B cell (primary cell): ENCODE measurements around the gene OXA1L. TPM values are rescaled to one million over a fixed set of nuclear protein-coding genes. Genes with fewer than 3 reads are reported as not detected.

Experiments
- ATAC-seq: fragments of 200-7000 bp; cut with Tn5 transposase; one replicate; pipeline ENCODE4 v1.10.0; 2021; ENCODE audit warnings: low read depth, mild to moderate bottlenecking, moderate number of reproducible peaks, moderate library complexity
- CTCF ChIA-PET: fragments of 350-600 bp; sonication (Branson Sonifier 250); formaldehyde crosslinking; loops from one replicate; lab custom pipeline; 2021; ENCODE audit warnings: antibody characterized with exemption, inconsistent platforms; lab: Charles Lee
- POLR2A ChIA-PET: fragments of 350-600 bp; sonication (Branson Sonifier 250); formaldehyde crosslinking; loops from one replicate; lab custom pipeline; 2021; ENCODE audit warnings: antibody characterized with exemption; lab: Charles Lee
- DNase-seq: peaks from one replicate; pipeline ENCODE4 v3.0.0; 2013
- H2AFZ ChIP-seq: 2 replicates; pipeline ENCODE4 v1.6.1; 2012; ENCODE audit warnings: mild to moderate bottlenecking, low read depth, low read length; ENCODE audit not compliant: insufficient read depth, poor library complexity, severe bottlenecking
- H3K27ac ChIP-seq, 2 donors: 1 replicate in 1 of 2; 2 replicates in 1 of 2; pipeline ENCODE4 v1.5.1; 2012 to 2013; ENCODE audit warnings: low read length in 2 of 2, mild to moderate bottlenecking in 2 of 2, moderate library complexity in 1 of 2
- H3K27me3 ChIP-seq, 4 experiments: fragments of 200-600 bp in 1 of 4; sonication (generic) in 1 of 4; replicated peaks in 1 of 4; 1 replicate in 2 of 4; 2 replicates in 2 of 4; pipeline versions ENCODE4 v1.6.1 to v1.7.0; 2013 to 2016; ENCODE audit warnings: low read length in 3 of 4, mild to moderate bottlenecking in 2 of 4, mixed read lengths in 1 of 4, moderate library complexity in 1 of 4; ENCODE audit not compliant: insufficient read depth in 4 of 4, control insufficient read depth in 3 of 4; ENCODE audit errors: control extremely low read depth in 1 of 4
- H3K36me3 ChIP-seq, 2 experiments: replicated peaks in 1 of 2; 1 replicate in 1 of 2; 2 replicates in 1 of 2; pipeline versions ENCODE4 v1.6.1 to v1.7.1; 2013; ENCODE audit warnings: low read length in 1 of 2; ENCODE audit not compliant: insufficient read depth in 2 of 2, control insufficient read depth in 1 of 2; ENCODE audit errors: control extremely low read depth in 1 of 2, extremely low read depth in 1 of 2
- H3K4me1 ChIP-seq, 2 donors: fragments of 200-600 bp in 1 of 2; sonication (generic) in 1 of 2; 1 replicate in 1 of 2; 2 replicates in 1 of 2; pipeline versions ENCODE4 v1.5.1 to v1.6.1; 2013 to 2017; ENCODE audit warnings: low read length in 2 of 2; ENCODE audit not compliant: control insufficient read depth in 2 of 2, insufficient read depth in 2 of 2
- H3K4me2 ChIP-seq: replicated peaks from 2 replicates; pipeline ENCODE3; 2012; ENCODE audit warnings: mild to moderate bottlenecking, low read depth, low read length; ENCODE audit not compliant: poor library complexity, severe bottlenecking
- H3K4me3 ChIP-seq, 5 experiments: fragments of 200-600 bp in 1 of 5; sonication (generic) in 1 of 5; 1 replicate in 3 of 5; 2 replicates in 2 of 5; pipeline versions ENCODE4 v1.5.1 to v1.7.0; 2011 to 2016; ENCODE audit warnings: low read length in 4 of 5, mild to moderate bottlenecking in 4 of 5, low read depth in 2 of 5, control low read depth in 1 of 5, moderate library complexity in 1 of 5; ENCODE audit not compliant: insufficient read depth in 1 of 5; ENCODE audit errors: control extremely low read depth in 1 of 5, extremely low read depth in 1 of 5
- H3K79me2 ChIP-seq: fragments of 200-600 bp; sonication (generic); one replicate; pipeline ENCODE4 v1.6.0; 2016; ENCODE audit warnings: low read length; ENCODE audit not compliant: control insufficient read depth, insufficient read depth
- H3K9ac ChIP-seq: fragments of 200-600 bp; sonication (generic); 2 replicates; pipeline ENCODE4 v1.6.1; 2017; ENCODE audit warnings: mild to moderate bottlenecking, low read length, moderate library complexity
- H3K9me3 ChIP-seq, 3 donors: one replicate each; pipeline versions ENCODE4 v1.6.1 to v1.7.1; 2013; ENCODE audit warnings: low read length in 2 of 3; ENCODE audit not compliant: control insufficient read depth in 2 of 3, insufficient read depth in 1 of 3; ENCODE audit errors: control extremely low read depth in 1 of 3
- H4K20me1 ChIP-seq: 2 replicates; pipeline ENCODE4 v1.6.0; 2012; ENCODE audit warnings: mild to moderate bottlenecking, low read length; ENCODE audit not compliant: insufficient read depth, control insufficient read depth, poor library complexity, severe bottlenecking
- H3K27ac Mint-ChIP-seq: one replicate; pipeline ENCODE4 v1.8.0; 2021; ENCODE audit warnings: mixed read lengths
- H3K27me3 Mint-ChIP-seq: one replicate; pipeline ENCODE4 v1.8.0; 2021; ENCODE audit warnings: mixed read lengths
- H3K4me1 Mint-ChIP-seq: one replicate; pipeline ENCODE4 v1.8.0; 2021; ENCODE audit warnings: mixed read lengths
- H3K4me3 Mint-ChIP-seq: one replicate; pipeline ENCODE4 v1.8.0; 2021; ENCODE audit warnings: mixed read lengths
- H3K9me3 Mint-ChIP-seq: one replicate; pipeline ENCODE4 v1.8.0; 2022; ENCODE audit warnings: mixed read lengths; ENCODE audit not compliant: insufficient read depth
- EZH2 ChIP-seq: IDR thresholded peaks from 2 replicates; pipeline ENCODE4 v1.6.1; 2012; ENCODE audit warnings: borderline replicate concordance, low read depth, mild to moderate bottlenecking, moderate library complexity, low read length; ENCODE audit not compliant: insufficient read depth, poor library complexity, severe bottlenecking
- whole genome bisulfite sequencing: methylation state at CpG from one replicate; pipeline ENCODE4 v1.1.5; 2013; ENCODE audit warnings: missing lambda C conversion rate; ENCODE audit not compliant: insufficient coverage; 5-methylcytosine and 5-hydroxymethylcytosine counted together
- intact Hi-C: fragments of 100-400 bp; cut with micrococcal nuclease; formaldehyde crosslinking; loops from one replicate; pipeline ENCODE4 v1.10.0; 2022
- polyA plus RNA-seq: library from polyadenylated mRNA; depleted of rRNA; stranded (reverse); fragments of >200 nt; gene quantifications from 2 replicates; pipeline ENCODE4 v1.2.3, GENCODE V29; 2012
- small RNA-seq: library from RNA; depleted of rRNA; stranded (forward); fragments of <200 nt; gene quantifications from one replicate; pipeline ENCODE3, GENCODE V24; 2012; ENCODE audit warnings: low replicate concordance, low read depth; ENCODE audit not compliant: insufficient read length
- total RNA-seq, 2 donors: library from RNA; stranded (reverse); fragments of 120-200 nt in 1 of 2; gene quantifications; 1 replicate in 1 of 2; 2 replicates in 1 of 2; pipeline versions ENCODE4 v1.2.3 to v1.2.4, GENCODE V29; 2013 to 2022
- TF ChIP-seq, protein P1 (sequence below): fragments of 200-600 bp; IDR thresholded peaks from one replicate; pipeline ENCODE4 v1.8.0; 2022; ENCODE audit warnings: antibody characterized with exemption, mild to moderate bottlenecking

OXA1L gene
- total and polyA plus RNA-seq, 2 donors (not counting 1 experiment from before 2014, with no cell fraction given): 147 to 201 TPM

- intact Hi-C loops: loop anchor here (2.0 kb wide), 3 partner anchors 45 to 65 kb away; partner anchors contain the start of gene LRP10
- Mint-ChIP-seq H3K27ac (peak overlapping the region; percentile 94), H3K4me3 (peak overlapping the region; percentile 88), H3K27me3 (no peaks in the 10 kb centered on the region), H3K4me1 (peaks cover 63% of the 10 kb centered on the region), H3K9me3 (no peaks in the 10 kb centered on the region)
- Histone ChIP-seq H3K27ac (peak overlapping the region; percentile 65 to 71), H3K79me2 (no peaks in the 10 kb centered on the region), H3K4me1 (peaks cover 31 to 47% of the 10 kb centered on the region in 2 donors), H3K9me3 (no peaks in the 10 kb centered on the region), H3K4me2 (peak overlapping the region; percentile 77), H3K27me3 (no peaks in the 10 kb centered on the region), H3K4me3 (peak overlapping the region in 4 of 5 experiments; percentile 49 to 74 (median 53)), H4K20me1 (no peaks in the 10 kb centered on the region), H3K36me3 (no peaks in the 10 kb centered on the region), H2AFZ (peak overlapping the region; percentile 84), H3K9ac (peak overlapping the region; percentile 74)
- DNase-seq (no peak), ATAC-seq (no peak)
- ChIA-PET CTCF (interaction anchor here (0.7 to 7.8 kb wide), 25 partner anchors 13 to 503 kb away, joined by 3 to 207 read pairs (median 10); partner anchors contain the start of genes ABHD4, AJUBA, LRP10 and MMP14), POLR2A (interaction anchor here (0.6 to 2.1 kb wide), 10 partner anchors 8 to 347 kb away, joined by 3 to 20 read pairs (median 6); no protein-coding TSS in a partner anchor)
- no peak for TF ChIP-seq EZH2
- TF ChIP-seq, protein P1, sequence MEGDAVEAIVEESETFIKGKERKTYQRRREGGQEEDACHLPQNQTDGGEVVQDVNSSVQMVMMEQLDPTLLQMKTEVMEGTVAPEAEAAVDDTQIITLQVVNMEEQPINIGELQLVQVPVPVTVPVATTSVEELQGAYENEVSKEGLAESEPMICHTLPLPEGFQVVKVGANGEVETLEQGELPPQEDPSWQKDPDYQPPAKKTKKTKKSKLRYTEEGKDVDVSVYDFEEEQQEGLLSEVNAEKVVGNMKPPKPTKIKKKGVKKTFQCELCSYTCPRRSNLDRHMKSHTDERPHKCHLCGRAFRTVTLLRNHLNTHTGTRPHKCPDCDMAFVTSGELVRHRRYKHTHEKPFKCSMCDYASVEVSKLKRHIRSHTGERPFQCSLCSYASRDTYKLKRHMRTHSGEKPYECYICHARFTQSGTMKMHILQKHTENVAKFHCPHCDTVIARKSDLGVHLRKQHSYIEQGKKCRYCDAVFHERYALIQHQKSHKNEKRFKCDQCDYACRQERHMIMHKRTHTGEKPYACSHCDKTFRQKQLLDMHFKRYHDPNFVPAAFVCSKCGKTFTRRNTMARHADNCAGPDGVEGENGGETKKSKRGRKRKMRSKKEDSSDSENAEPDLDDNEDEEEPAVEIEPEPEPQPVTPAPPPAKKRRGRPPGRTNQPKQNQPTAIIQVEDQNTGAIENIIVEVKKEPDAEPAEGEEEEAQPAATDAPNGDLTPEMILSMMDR: no peak
- WGBS: 52% methylated on average over 15 of the region's 32 CpGs
Measured at GRCh38 chr14:22822016-22822570, 55.6 kb downstream of the OXA1L start.

Small RNA genes within 50 kb of the gene (small RNA-seq; reads per million reads assigned to genes)
- gene RF00588: not detected

Other genes starting within 250 kb of the OXA1L start
- gene DAD1, start 177.5 kb upstream of the OXA1L start, total RNA-seq: 76.1 and 77.4 TPM in 2 replicates
- 83.0 and 114 TPM in 2 replicates for gene DAD1, start 177.5 kb upstream of the OXA1L start, polyA plus RNA-seq
- gene ABHD4, start 168.4 kb upstream of the OXA1L start, total RNA-seq: 21.8 and 22.7 TPM in 2 replicates
- gene ABHD4, start 168.4 kb upstream of the OXA1L start, polyA plus RNA-seq: 10.5 and 12.2 TPM in 2 replicates
- not detected in 2 replicates for gene OR6J1, start 122.3 kb upstream of the OXA1L start, total RNA-seq
- gene OR6J1, start 122.3 kb upstream of the OXA1L start, polyA plus RNA-seq: not detected in 2 replicates
- 50.0 and 59.5 TPM in 2 replicates for gene SLC7A7, start 48.7 kb downstream of the OXA1L start, total RNA-seq
- gene SLC7A7, start 48.7 kb downstream of the OXA1L start, polyA plus RNA-seq: 18.7 and 33.4 TPM in 2 replicates
- 91.6 and 93.0 TPM in 2 replicates for gene MRPL52, start 63.2 kb downstream of the OXA1L start, total RNA-seq
- 26.0 and 37.4 TPM in 2 replicates for gene MRPL52, start 63.2 kb downstream of the OXA1L start, polyA plus RNA-seq
- 3.5 and 5.2 TPM in 2 replicates for gene MMP14, start 69.9 kb downstream of the OXA1L start, total RNA-seq
- gene MMP14, start 69.9 kb downstream of the OXA1L start, polyA plus RNA-seq: 1.0 and 2.2 TPM in 2 replicates
- gene LRP10, start 105.1 kb downstream of the OXA1L start, total RNA-seq: 99.7 and 104 TPM in 2 replicates
- 79.2 and 120 TPM in 2 replicates for gene LRP10, start 105.1 kb downstream of the OXA1L start, polyA plus RNA-seq
- 5.5 and 5.6 TPM in 2 replicates for gene REM2, start 116.5 kb downstream of the OXA1L start, total RNA-seq
- gene REM2, start 116.5 kb downstream of the OXA1L start, polyA plus RNA-seq: 12.9 and 21.7 TPM in 2 replicates
- 165 and 188 TPM in 2 replicates for gene RBM23, start 152.5 kb downstream of the OXA1L start, total RNA-seq
- gene RBM23, start 152.5 kb downstream of the OXA1L start, polyA plus RNA-seq: 60.7 and 114 TPM in 2 replicates
- gene PRMT5, start 162.7 kb downstream of the OXA1L start, total RNA-seq: 38.8 and 48.6 TPM in 2 replicates
- 44.0 and 50.4 TPM in 2 replicates for gene PRMT5, start 162.7 kb downstream of the OXA1L start, polyA plus RNA-seq
- gene HAUS4, start 190.4 kb downstream of the OXA1L start, total RNA-seq: 33.1 and 39.3 TPM in 2 replicates
- gene HAUS4, start 190.4 kb downstream of the OXA1L start, polyA plus RNA-seq: 28.4 and 33.6 TPM in 2 replicates
- 0.83 and 1.6 TPM in 2 replicates for gene AJUBA, start 215.9 kb downstream of the OXA1L start, total RNA-seq
- gene AJUBA, start 215.9 kb downstream of the OXA1L start, polyA plus RNA-seq: 0.14 TPM in 1 of 2 replicates, not detected in the other
- 17.9 and 19.4 TPM in 2 replicates for gene C14orf93, start 243.5 kb downstream of the OXA1L start, total RNA-seq
- gene C14orf93, start 243.5 kb downstream of the OXA1L start, polyA plus RNA-seq: 26.8 and 29.4 TPM in 2 replicates